OCI-LY7 (cell line): ENCODE data around the gene MRPL50. TPM values are rescaled to one million over a fixed set of nuclear protein-coding genes. Genes with fewer than 3 reads are reported as not detected.

ENCODE experiments used
- BruUV-seq: library from RNA; stranded (reverse); fragments of 400-500 nt; replicated peaks from 2 replicates; lab custom pipeline; 2021; lab: Mats Ljungman, UMichigan
- CTCF ChIA-PET: fragments of 300-600 bp; sonication (Branson Sonifier 250); formaldehyde crosslinking; loops from one replicate; lab custom pipeline; 2022; ENCODE audit warnings: antibody characterized with exemption; ENCODE audit not compliant: unreplicated experiment; lab: Charles Lee
- POLR2A ChIA-PET: fragments of 300-600 bp; sonication (Branson Sonifier 250); formaldehyde crosslinking; loops from one replicate; lab custom pipeline; 2022; ENCODE audit warnings: antibody characterized with exemption; lab: Charles Lee
- DNase-seq: peaks from one replicate; pipeline ENCODE4 v3.0.0-alpha.2; 2015; ENCODE audit warnings: low spot score
- H2AFZ ChIP-seq: fragments of 200-600 bp; sonication (generic), shearing (Covaris generic); 2 replicates; pipeline ENCODE4 v1.6.1; 2014; ENCODE audit warnings: mild to moderate bottlenecking, antibody characterized with exemption, low read length, moderate library complexity
- H3K27ac ChIP-seq: fragments of 200-600 bp; sonication (generic); 2 replicates; pipeline ENCODE4 v1.5.1; 2014; ENCODE audit warnings: mixed run types, low read depth, mild to moderate bottlenecking, moderate library complexity, low read length, inconsistent platforms; ENCODE audit not compliant: poor library complexity, severe bottlenecking
- H3K36me3 ChIP-seq: fragments of 200-600 bp; sonication (generic); 2 replicates; pipeline ENCODE4 v1.6.1; 2014; ENCODE audit warnings: mild to moderate bottlenecking, antibody characterized with exemption, low read length, moderate library complexity, mixed read lengths; ENCODE audit not compliant: insufficient read depth
- H3K4me1 ChIP-seq: fragments of 200-600 bp; sonication (generic); 2 replicates; pipeline ENCODE4 v1.5.1; 2014; ENCODE audit warnings: mild to moderate bottlenecking, low read length; ENCODE audit not compliant: insufficient read depth, poor library complexity, severe bottlenecking
- H3K4me2 ChIP-seq: fragments of 200-600 bp; sonication (generic); 2 replicates; pipeline ENCODE4 v1.6.1; 2014; ENCODE audit warnings: mild to moderate bottlenecking, low read length
- H3K4me3 ChIP-seq: fragments of 200-600 bp; sonication (generic); 2 replicates; pipeline ENCODE4 v1.5.1; 2014; ENCODE audit warnings: mild to moderate bottlenecking, low read depth, low read length; ENCODE audit not compliant: poor library complexity, severe bottlenecking
- H3K79me2 ChIP-seq: fragments of 200-600 bp; sonication (generic); 2 replicates; pipeline ENCODE4 v1.6.1; 2016; ENCODE audit warnings: low read depth, mild to moderate bottlenecking, low read length, moderate library complexity, mixed read lengths; ENCODE audit not compliant: insufficient read depth
- H3K9me2 ChIP-seq: fragments of 200-600 bp; sonication (generic); 2 replicates; pipeline ENCODE4 v1.6.1; 2016; ENCODE audit warnings: mild to moderate bottlenecking, low read length, mixed read lengths; ENCODE audit not compliant: insufficient read depth
- H3K9me3 ChIP-seq: fragments of 200-600 bp; sonication (generic); 2 replicates; pipeline ENCODE4 v1.6.1; 2014; ENCODE audit warnings: mild to moderate bottlenecking, mixed run types, low read length, mixed read lengths
- H4K20me1 ChIP-seq: fragments of 200-600 bp; sonication (generic); 2 replicates; pipeline ENCODE4 v1.6.1; 2014; ENCODE audit warnings: mild to moderate bottlenecking, antibody characterized with exemption, low read length, moderate library complexity, mixed read lengths; ENCODE audit not compliant: insufficient read depth
- EZH2phosphoT487 ChIP-seq: fragments of 200-600 bp; sonication (generic); IDR thresholded peaks from 2 replicates; pipeline ENCODE4 v1.6.1; 2018; ENCODE audit warnings: low read depth, borderline replicate concordance, mild to moderate bottlenecking, mixed run types, antibody characterized with exemption, low read length, moderate library complexity, mixed read lengths
- intact Hi-C: fragments of 100-400 bp; cut with micrococcal nuclease; formaldehyde crosslinking; loops from one replicate; pipeline ENCODE4 v1.10.0; 2022; ENCODE audit not compliant: unreplicated experiment
- total RNA-seq, 2 experiments: library from RNA; depleted of rRNA in 1 of 2; stranded (reverse); fragments of >200 nt in 1 of 2; shearing (Covaris generic) in 1 of 2; gene quantifications; 2 replicates each; pipeline ENCODE4 v1.2.3, GENCODE V29; 2014 to 2022
- TF ChIP-seq, protein P1 (sequence below): fragments of 200-600 bp; sonication (generic); conservative IDR thresholded peaks from 2 replicates; pipeline ENCODE4 v1.5.1; 2014; ENCODE audit warnings: mild to moderate bottlenecking, antibody characterized with exemption, low read length, moderate library complexity, mixed read lengths

Gene MRPL50
- total RNA-seq, 2 experiments from 2014 or later = 12.8 to 18.5 TPM

DNA sequence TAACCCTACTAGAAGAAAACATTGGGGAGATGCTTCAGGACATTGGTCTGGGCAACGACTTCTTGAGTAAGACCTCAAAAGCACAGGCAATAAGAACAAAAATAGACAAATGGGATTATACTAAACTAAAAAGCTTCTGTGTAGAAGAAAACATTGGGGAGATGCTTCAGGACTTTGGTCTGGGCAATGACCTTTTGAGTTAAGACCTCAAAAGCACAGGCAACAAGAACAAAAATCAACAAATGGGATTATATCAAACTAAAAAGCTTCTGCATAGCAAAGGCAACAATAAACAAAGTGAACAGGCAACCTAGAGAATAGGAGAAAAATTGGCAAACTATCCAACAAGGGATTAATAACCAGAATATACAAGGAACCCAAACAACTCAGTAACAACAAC lies 3.7 kb downstream of the MRPL50 start:
- H2AFZ ChIP-seq = no peak overlapping the region
- TF ChIP-seq, protein P1, sequence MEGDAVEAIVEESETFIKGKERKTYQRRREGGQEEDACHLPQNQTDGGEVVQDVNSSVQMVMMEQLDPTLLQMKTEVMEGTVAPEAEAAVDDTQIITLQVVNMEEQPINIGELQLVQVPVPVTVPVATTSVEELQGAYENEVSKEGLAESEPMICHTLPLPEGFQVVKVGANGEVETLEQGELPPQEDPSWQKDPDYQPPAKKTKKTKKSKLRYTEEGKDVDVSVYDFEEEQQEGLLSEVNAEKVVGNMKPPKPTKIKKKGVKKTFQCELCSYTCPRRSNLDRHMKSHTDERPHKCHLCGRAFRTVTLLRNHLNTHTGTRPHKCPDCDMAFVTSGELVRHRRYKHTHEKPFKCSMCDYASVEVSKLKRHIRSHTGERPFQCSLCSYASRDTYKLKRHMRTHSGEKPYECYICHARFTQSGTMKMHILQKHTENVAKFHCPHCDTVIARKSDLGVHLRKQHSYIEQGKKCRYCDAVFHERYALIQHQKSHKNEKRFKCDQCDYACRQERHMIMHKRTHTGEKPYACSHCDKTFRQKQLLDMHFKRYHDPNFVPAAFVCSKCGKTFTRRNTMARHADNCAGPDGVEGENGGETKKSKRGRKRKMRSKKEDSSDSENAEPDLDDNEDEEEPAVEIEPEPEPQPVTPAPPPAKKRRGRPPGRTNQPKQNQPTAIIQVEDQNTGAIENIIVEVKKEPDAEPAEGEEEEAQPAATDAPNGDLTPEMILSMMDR = no peak
- no peak for TF ChIP-seq EZH2phosphoT487
- H3K36me3 ChIP-seq = peaks cover 74% of the 10 kb centered on the region
- peaks cover 10% of the 10 kb centered on the region; the same call in 1 of the 2 replicates for H4K20me1 ChIP-seq
- ChIA-PET CTCF (no interaction called here), POLR2A (interaction anchor here (0.7 kb wide), 1 partner anchor 14 kb away, joined by 4 read pairs; no protein-coding TSS in a partner anchor)
- no peak overlapping the region for H3K4me2 ChIP-seq
- H3K4me1 ChIP-seq = peaks cover 11% of the 10 kb centered on the region
- intact Hi-C loops = loop anchor here (5.0 kb wide), 1 partner anchor 138 kb away; the partner anchor contains the start of gene RNF20
- no peak overlapping the region for H3K27ac ChIP-seq
- no peak for DNase-seq
- H3K9me3 ChIP-seq = peaks cover 40% of the 10 kb centered on the region; the same call in 1 of the 2 replicates
- H3K9me2 ChIP-seq = no peaks in the 10 kb centered on the region
- peaks cover 87% of the 10 kb centered on the region for H3K79me2 ChIP-seq
- no peak overlapping the region for H3K4me3 ChIP-seq
- BruUV-seq = no TSS peak

DNA sequence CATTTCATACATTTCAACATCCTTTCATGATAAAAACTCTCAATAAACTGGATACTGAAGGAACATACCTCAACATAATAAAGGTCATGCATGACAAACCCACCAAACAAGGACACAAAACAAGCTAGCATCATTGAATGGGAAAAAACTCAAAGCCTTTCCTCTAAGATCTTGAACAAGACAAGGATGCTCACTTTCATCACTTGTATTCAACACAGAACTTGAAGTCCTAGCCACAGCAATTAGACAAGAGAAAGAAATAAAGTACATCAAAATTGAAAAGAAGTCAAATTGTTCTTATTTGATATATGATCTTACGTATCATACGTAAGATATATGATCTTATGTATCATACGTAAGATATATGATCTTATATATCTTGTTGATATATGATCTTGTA lies 5.3 kb downstream of the MRPL50 start:
- BruUV-seq = no TSS peak
- intact Hi-C loops = no loop called here

More for the DNA sequence above, 5.3 kb downstream of the MRPL50 start:
- POLR2A ChIA-PET = no interaction called here
- H3K27ac ChIP-seq = no peak overlapping the region
- peaks cover 40% of the 10 kb centered on the region; the same call in 1 of the 2 replicates for H3K9me3 ChIP-seq
- TF ChIP-seq, protein P1 = no peak
- TF ChIP-seq EZH2phosphoT487 = no peak
- H3K36me3 ChIP-seq = peaks cover 90% of the 10 kb centered on the region
- DNase-seq = no peak
- peaks cover 8% of the 10 kb centered on the region for H3K4me1 ChIP-seq
- CTCF ChIA-PET = no interaction called here
- no peak overlapping the region for H2AFZ ChIP-seq
- peaks cover 77% of the 10 kb centered on the region for H3K79me2 ChIP-seq
- H4K20me1 ChIP-seq = peaks cover 10% of the 10 kb centered on the region; the same call in 1 of the 2 replicates
- H3K9me2 ChIP-seq = no peaks in the 10 kb centered on the region
- no peak overlapping the region for H3K4me2 ChIP-seq
- H3K4me3 ChIP-seq = no peak overlapping the region
